Stomach smooth muscle (tissue), 2 donors: Measurements from ENCODE around the gene SLC11A1.

Experiments
- H3K27ac ChIP-seq: one replicate; pipeline ENCODE4 v1.7.0; 2013; ENCODE audit warnings: mild to moderate bottlenecking, low read length, inconsistent platforms
- H3K27me3 ChIP-seq, 2 donors: one replicate each; pipeline ENCODE4 v1.7.0; 2013; ENCODE audit warnings: low read length in 2 of 2; ENCODE audit not compliant: insufficient read depth in 2 of 2, control insufficient read depth in 1 of 2
- H3K36me3 ChIP-seq, 2 donors: one replicate each; pipeline ENCODE4 v1.7.0; 2013; ENCODE audit warnings: low read length in 2 of 2; ENCODE audit not compliant: control insufficient read depth in 2 of 2, insufficient read depth in 2 of 2
- H3K4me1 ChIP-seq: one replicate; pipeline ENCODE4 v1.7.0; 2013; ENCODE audit warnings: low read length; ENCODE audit not compliant: control insufficient read depth, insufficient read depth
- H3K4me3 ChIP-seq, 2 donors: one replicate each; pipeline ENCODE4 v1.7.0; 2013; ENCODE audit warnings: low read length in 2 of 2
- H3K9ac ChIP-seq, 2 donors: one replicate each; pipeline ENCODE4 v1.7.0; 2013; ENCODE audit warnings: low read length in 2 of 2, mild to moderate bottlenecking in 1 of 2
- H3K9me3 ChIP-seq, 2 donors: one replicate each; pipeline ENCODE4 v1.7.0; 2013; ENCODE audit warnings: low read length in 2 of 2; ENCODE audit not compliant: control insufficient read depth in 2 of 2
- donor health status: healthy.
- donor health status: Pancreatic carcinoma.

SLC11A1 gene

DNA sequence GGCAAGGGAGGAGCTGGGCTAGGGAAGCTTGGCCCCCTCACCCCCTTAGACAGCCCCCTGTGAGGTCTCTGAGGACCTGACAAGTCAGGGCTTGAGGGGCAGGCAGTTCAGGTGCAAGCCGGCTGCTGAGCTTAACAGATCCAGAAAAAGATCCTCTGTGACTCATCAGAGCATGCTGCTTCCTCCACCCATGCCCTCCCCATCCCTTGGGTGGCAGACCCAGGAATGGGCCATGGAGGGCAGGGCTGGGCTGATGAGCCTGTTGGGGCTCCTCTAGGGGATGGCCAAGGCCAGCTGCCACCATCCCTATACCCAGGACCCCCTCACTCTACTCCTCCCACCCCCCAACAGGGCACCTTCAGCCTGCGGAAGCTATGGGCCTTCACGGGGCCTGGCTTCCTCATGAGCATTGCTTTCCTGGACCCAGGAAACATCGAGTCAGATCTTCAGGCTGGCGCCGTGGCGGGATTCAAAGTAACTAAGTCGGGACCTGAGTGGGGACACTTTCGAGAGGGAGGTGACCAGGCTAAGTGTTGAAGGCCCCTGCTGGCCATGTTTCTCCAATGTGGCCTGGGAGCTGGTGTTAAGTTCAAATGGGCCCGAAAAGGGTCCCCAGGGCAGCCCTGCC lies 1.9 kb downstream of the SLC11A1 start:
- H3K4me1 ChIP-seq, result peaks cover 11% of the 10 kb centered on the region
- H3K9ac ChIP-seq, result no peak overlapping the region
- no peak overlapping the region for H3K4me3 ChIP-seq
- H3K9me3 ChIP-seq, result no peaks in the 10 kb centered on the region
- H3K27me3 ChIP-seq, result no peaks in the 10 kb centered on the region
- no peaks in the 10 kb centered on the region for H3K36me3 ChIP-seq
- H3K27ac ChIP-seq, result no peak overlapping the region

DNA sequence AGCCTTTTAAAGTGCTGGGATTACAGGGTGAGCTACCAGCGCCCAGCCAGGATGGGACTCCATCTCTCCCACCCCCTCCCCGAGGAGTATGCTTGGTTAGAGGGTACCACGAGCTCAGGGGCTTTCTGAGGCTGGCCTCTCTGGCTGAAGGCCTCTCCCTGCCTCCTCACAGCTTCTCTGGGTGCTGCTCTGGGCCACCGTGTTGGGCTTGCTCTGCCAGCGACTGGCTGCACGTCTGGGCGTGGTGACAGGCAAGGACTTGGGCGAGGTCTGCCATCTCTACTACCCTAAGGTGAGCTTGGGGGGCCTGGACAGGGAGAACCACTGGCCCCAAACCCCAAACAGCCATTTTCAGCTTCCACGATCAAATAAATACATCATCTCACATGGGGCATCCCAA lies 2.9 kb downstream of the SLC11A1 start:
- peaks cover 11% of the 10 kb centered on the region for H3K4me1 ChIP-seq
- H3K4me3 ChIP-seq, result no peak overlapping the region
- no peaks in the 10 kb centered on the region for H3K36me3 ChIP-seq
- H3K27ac ChIP-seq, result no peak overlapping the region
- no peak overlapping the region for H3K9ac ChIP-seq
- no peaks in the 10 kb centered on the region for H3K27me3 ChIP-seq
- no peaks in the 10 kb centered on the region for H3K9me3 ChIP-seq

DNA sequence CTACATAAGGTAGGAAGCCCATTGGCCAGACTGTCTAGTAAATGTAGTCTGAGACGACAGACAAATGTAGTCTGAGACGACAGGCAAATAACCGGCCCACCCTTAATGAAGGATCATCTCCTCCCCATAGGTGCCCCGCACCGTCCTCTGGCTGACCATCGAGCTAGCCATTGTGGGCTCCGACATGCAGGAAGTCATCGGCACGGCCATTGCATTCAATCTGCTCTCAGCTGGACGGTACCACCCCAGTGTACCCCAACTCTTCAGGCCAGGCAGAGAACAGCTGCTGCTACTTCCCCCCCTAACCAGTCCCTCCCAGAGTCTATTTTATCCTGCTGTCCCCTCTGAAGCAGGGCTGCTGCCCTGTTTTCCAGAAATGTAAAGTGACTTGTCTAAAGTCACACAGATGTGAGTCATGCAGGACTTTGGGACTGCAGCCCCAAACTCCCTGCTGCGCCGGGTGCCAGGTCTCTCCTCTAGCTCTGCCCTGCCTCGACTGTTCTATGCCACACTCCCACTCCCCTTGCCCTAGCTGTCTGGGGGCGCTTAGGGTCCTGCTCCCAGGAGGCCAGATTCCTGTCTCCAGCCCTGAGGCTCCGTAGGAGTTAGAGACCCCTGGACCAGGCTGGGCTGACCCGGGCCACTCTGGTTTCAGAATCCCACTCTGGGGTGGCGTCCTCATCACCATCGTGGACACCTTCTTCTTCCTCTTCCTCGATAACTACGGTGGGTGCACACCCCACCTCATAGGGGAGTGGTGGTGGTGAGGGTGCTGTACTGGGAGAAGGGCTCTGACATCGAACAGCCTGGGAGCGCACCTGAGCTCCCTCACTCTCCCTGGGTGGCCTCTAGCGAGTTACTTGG lies 4.7 kb downstream of the SLC11A1 start:
- Histone ChIP-seq H3K9me3 (no peaks in the 10 kb centered on the region), H3K4me1 (peaks cover 11% of the 10 kb centered on the region), H3K4me3 (peak overlapping the region; percentile 20 to 72), H3K27ac (no peak overlapping the region), H3K36me3 (no peaks in the 10 kb centered on the region), H3K27me3 (no peaks in the 10 kb centered on the region), H3K9ac (no peak overlapping the region)

DNA sequence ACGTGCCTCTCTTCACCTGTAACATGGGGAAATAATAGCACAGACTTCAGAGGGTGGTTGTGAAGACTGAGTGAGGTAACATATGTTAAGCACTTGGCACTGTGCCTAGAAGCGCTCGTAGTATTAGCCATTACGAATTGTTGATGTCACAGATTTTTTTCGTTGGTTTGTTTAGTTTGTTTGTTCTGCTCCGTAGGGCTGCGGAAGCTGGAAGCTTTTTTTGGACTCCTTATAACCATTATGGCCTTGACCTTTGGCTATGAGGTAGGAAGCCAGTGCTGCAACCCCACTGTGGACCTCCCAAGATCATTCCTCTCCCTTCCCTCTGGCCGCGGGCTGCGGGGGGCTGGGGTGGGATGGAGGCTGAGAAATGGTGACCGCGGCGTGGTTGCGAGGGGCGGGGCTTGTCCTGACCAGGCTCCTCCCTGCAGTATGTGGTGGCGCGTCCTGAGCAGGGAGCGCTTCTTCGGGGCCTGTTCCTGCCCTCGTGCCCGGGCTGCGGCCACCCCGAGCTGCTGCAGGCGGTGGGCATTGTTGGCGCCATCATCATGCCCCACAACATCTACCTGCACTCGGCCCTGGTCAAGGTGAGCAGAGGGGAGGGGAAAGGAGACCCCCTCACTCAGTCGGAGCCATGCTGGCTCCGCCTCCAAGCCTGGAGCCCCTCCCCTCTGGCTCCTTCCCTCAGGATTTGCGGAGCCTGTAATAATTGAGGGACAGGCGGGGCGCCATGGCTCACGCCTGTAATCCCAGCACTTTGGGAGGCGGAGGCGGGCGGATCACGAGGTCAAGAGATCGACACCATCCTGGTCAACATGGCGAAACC lies 5.5 kb downstream of the SLC11A1 start:
- Histone ChIP-seq H3K9ac (no peak overlapping the region), H3K9me3 (no peaks in the 10 kb centered on the region), H3K27me3 (no peaks in the 10 kb centered on the region), H3K36me3 (no peaks in the 10 kb centered on the region), H3K27ac (no peak overlapping the region), H3K4me1 (peaks cover 11% of the 10 kb centered on the region), H3K4me3 (peak overlapping the region; percentile 20 to 72)

DNA sequence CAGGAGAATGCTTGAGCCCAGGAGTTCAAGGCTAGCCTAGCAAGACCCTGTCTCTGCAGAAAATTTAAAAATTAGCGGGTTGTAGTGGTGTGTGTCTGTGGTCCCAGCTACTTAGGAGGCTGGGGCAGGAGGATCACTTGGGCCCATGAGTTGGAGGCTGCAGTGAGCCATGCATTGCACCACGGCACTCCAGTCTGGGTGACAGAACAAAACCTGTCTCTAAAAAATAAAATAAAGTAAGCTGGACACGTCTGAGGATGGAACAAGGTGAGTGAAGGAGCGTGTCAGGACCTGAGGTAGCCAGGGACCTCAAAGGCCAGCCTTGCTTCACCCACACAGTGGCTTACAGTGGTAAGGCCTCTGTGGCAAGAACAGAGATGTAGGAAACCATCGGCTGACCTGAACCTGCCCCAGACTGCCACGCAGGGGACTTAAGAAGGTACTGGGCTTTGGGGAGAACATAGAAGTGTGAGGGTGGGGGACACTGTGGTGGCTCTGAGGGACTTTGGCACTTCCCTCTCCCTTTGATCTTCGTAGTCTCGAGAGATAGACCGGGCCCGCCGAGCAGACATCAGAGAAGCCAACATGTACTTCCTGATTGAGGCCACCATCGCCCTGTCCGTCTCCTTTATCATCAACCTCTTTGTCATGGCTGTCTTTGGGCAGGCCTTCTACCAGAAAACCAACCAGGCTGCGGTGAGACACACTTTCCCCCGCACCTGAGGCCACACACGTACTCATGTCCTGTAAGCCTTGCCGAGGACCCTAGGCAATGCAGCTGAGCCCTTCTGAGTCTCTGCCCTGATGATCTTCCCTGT lies 7.5 kb downstream of the SLC11A1 start:
- Histone ChIP-seq H3K4me1 (peaks cover 11% of the 10 kb centered on the region), H3K27ac (no peak overlapping the region), H3K27me3 (no peaks in the 10 kb centered on the region), H3K9ac (no peak overlapping the region), H3K4me3 (no peak overlapping the region), H3K9me3 (no peaks in the 10 kb centered on the region), H3K36me3 (no peaks in the 10 kb centered on the region)

DNA sequence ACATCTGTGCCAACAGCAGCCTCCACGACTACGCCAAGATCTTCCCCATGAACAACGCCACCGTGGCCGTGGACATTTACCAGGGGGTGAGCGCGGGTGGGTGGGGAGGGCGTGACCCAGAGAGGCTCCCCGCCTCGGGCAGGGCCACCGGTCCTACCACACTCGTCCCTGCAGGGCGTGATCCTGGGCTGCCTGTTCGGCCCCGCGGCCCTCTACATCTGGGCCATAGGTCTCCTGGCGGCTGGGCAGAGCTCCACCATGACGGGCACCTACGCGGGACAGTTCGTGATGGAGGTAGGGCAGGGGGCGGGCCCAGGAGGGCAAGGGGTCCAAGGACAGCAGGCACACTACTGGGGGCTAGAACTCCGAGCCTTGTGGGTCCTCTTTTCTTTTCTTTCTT lies 9.1 kb downstream of the SLC11A1 start:
- H3K4me1 ChIP-seq, result peaks cover 15% of the 10 kb centered on the region
- H3K27ac ChIP-seq, result no peak overlapping the region
- no peak overlapping the region for H3K9ac ChIP-seq
- H3K4me3 ChIP-seq, result no peak overlapping the region
- no peaks in the 10 kb centered on the region for H3K9me3 ChIP-seq
- no peaks in the 10 kb centered on the region for H3K27me3 ChIP-seq
- no peaks in the 10 kb centered on the region for H3K36me3 ChIP-seq

DNA sequence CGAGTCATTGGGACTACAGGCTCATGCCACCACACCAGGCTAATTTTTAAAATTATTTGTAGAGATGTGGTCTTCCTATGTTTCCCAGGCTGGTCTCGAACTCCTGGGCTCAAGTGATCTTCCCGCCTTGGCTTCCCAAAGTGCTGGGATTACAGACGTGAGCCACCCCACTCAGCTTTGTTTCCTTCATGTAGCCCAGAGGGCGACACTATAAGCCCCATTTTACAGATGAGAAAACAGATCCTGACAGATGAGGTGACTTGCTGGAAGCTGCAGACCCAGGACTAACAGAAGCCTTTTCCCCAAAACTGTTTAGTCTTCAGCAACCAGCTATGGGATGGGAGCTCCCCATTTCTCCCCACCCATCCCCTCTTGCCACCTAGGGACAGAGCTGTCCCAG lies 10.4 kb downstream of the SLC11A1 start:
- peaks cover 20% of the 10 kb centered on the region for H3K4me1 ChIP-seq
- no peaks in the 10 kb centered on the region for H3K36me3 ChIP-seq
- no peak overlapping the region for H3K27ac ChIP-seq

DNA sequence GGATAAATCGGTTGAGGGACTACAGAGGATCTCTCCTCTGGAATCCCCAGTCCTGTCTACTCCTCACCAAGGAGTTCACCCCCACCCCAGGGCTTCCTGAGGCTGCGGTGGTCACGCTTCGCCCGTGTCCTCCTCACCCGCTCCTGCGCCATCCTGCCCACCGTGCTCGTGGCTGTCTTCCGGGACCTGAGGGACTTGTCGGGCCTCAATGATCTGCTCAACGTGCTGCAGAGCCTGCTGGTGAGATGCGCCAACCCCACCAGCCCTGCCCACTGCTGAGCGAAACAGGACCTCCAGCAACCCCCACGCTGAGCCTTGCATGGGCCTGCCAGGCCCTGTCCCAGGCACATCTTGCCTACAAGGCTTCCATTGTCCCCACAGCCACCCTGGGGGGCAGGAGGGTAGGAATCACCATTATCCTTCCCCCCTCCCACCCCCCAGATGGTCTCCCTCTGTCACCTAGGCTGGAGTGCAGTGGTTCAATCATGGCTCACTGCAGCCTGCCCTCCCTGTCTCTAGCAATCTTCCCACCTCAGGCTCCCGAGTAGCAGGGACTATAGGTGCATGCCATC lies 10.9 kb downstream of the SLC11A1 start:
- Histone ChIP-seq H3K36me3 (no peaks in the 10 kb centered on the region), H3K27ac (no peak overlapping the region), H3K4me3 (no peak overlapping the region), H3K9ac (no peak overlapping the region), H3K4me1 (peaks cover 20% of the 10 kb centered on the region), H3K27me3 (no peaks in the 10 kb centered on the region), H3K9me3 (no peaks in the 10 kb centered on the region)

More for the DNA sequence above, 10.4 kb downstream of the SLC11A1 start:
- no peaks in the 10 kb centered on the region for H3K27me3 ChIP-seq
- no peaks in the 10 kb centered on the region for H3K9me3 ChIP-seq
- H3K4me3 ChIP-seq, result no peak overlapping the region
- H3K9ac ChIP-seq, result no peak overlapping the region

DNA sequence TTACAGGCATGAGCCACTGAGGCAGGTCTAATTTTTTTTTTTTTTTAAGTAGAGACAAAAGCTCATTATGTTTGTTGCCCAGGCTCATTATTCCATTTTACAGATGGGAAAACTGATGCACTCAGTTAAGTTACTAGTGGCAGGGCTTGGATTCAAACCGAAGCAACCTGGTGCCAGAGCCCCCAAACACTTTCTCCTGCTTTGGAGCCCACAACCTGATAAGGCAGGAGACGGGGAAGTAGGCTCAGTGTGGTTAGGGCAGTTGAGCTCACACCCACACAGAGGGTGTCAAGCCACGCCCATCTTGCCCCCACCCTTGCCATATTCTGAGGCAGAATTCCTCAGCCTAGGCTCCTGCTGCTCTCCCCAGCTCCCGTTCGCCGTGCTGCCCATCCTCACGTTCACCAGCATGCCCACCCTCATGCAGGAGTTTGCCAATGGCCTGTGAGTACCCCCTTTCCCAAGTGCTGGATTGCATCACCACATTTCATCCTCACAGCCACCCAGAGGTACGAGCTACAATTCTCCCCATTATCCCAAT lies 11.7 kb downstream of the SLC11A1 start:
- Histone ChIP-seq H3K4me1 (peaks cover 25% of the 10 kb centered on the region), H3K4me3 (no peak overlapping the region), H3K9ac (no peak overlapping the region), H3K27ac (no peak overlapping the region), H3K36me3 (no peaks in the 10 kb centered on the region), H3K27me3 (no peaks in the 10 kb centered on the region), H3K9me3 (no peaks in the 10 kb centered on the region)
